Gastrocnemius medialis (tissue), 4 donors: Measurements from ENCODE around the gene HK2.

Experiments used
- CTCF ChIP-seq, 5 experiments: fragments of 450-650 bp in 3 of 5; fragments of 200-600 bp in 2 of 5; sonication (generic) in 2 of 5; IDR thresholded peaks in 4 of 5; conservative IDR thresholded peaks in 1 of 5; 1 replicate in 4 of 5; 2 replicates in 1 of 5; pipeline ENCODE4 v1.5.1; 2016 to 2019; ENCODE audit warnings: antibody characterized with exemption in 5 of 5, mild to moderate bottlenecking in 3 of 5, moderate library complexity in 3 of 5
- POLR2A ChIP-seq, 2 donors: fragments of 450-650 bp; IDR thresholded peaks; one replicate each; pipeline ENCODE4 v1.6.1; 2017; ENCODE audit warnings: antibody characterized with exemption in 2 of 2, mild to moderate bottlenecking in 2 of 2, moderate library complexity in 2 of 2

- no peak for TF ChIP-seq CTCF (IDR thresholded peaks at IDR 0.05 in 4 of 5, conservative IDR thresholded peaks at IDR 0.05 in 1 of 5)
- TF ChIP-seq POLR2A (IDR thresholded peaks at IDR 0.05), result no peak
Observed at GRCh38 chr2:74881626-74882298, 47.8 kb downstream of the HK2 start.
